NCI-H2196 treated with DMSO at 0.1 percent for 48 hours (cell line): ENCODE data around the gene UNC93A.

Experiments
- DNase-seq: peaks from one replicate; lab custom pipeline; 2025; ENCODE audit not compliant: unreplicated experiment; lab: John Stamatoyannopoulos, UW

The UNC93A gene

DNA sequence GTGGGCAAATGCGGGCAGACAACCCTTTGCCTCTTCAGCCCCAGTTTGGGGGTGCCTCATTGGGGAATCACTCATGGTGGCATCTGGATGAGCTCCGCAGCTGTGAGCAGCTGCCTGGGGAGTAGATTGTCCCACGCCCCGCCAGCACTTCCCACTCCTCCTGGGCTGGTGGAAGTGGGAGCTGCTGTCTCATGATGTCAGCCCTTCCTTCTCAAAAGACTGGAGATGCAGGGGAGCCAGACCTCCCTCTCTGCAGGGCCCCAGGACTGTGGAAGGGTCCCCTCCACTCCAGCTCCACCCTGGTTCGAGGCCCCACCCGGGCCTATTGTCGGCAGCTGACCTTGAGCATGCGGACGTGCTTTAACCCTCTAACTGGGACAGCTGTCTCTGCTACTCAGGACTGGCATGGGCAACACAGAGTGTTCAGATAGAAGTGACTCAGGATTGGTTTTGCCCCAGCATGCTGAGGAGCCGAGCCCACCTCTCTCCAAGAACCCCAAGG lies 2.0 kb downstream of the UNC93A start:
- no peak for DNase-seq

DNA sequence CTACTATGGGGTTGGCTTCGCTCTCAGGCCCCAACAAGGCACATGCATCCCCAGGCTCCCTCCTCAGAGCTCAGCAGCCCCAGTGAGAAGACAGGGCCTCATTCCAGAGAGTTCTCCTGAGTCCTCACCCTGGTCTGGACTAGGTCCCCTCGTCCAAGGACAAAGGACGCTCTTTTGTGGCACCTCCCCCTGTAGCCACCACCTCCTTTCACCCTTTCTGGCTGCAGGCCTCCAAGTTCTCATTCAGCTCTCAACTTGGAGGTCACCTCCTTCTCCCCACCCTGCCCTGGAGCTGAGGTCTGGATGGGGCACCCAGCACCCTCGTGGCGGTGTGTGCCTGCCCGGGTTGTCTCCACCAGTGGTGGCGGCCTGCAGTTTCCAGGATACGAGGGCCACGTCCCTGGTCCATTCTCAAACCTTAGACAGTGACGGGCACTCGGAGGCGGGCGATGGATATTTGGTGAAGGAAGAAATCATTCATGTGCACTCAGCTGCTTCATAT lies 2.5 kb downstream of the UNC93A start:
- DNase-seq: no peak

DNA sequence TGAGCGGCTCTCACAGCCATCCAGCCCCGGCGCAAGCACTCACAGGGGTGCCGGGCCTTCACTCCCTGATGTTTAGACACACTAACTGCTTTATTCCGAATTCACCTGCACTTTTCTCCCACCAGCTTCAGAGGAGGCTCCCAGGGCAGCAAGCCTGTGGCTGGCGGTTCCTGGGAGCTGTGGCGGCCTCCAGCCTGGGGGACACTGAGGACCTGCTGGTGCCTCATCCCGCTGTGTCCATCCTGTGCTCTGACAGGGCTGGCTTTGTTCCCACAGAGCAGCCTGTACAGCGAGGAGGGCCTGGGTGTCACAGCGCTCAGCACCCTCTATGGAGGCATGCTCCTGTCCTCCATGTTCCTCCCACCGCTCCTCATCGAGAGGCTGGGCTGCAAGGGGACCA lies 3.1 kb downstream of the UNC93A start:
- DNase-seq: no peak

DNA sequence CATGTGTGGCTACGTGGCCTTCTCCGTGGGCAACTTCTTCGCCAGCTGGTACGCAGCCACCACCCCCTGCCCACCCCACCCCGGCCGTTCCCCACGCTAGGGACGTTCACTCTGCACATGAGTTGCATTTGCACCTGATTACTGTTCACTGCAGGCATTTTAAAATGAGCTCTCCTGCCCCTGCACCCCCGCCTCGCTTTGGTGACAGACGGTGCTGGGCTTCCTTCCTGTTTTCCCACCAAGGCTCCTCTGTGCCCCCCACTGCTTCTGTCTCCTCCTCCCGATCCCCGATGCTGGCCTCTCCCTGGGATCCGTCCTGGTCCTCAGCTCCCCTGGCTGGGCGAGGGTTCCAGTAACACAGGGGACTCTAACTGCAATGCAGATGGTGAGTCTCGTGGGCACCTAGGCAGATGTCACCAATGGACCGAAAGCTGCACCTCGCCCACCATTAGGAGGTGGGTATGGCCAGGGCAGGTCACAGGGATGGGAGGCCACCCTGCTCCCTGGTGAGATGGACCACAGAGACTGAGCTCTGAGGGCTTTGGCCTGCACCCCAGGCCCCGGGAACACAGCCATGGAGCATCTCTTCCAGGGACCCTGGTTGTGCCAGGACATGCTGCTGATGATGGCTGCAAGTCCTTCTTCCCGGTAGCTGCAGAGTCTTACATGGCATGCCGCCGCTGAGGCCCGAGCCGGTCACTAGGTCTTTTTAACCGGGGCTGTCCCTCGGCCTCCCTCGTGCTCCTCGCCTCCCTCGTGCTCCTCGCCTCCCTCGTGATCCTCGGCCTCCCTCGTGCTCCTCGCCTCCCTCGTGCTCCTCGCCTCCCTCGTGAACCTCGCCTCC lies 3.8 kb downstream of the UNC93A start:
- no peak for DNase-seq

- no peak for DNase-seq
Observed at GRCh38 chr6:167295495-167296292, 4.6 kb downstream of the UNC93A start.

DNA sequence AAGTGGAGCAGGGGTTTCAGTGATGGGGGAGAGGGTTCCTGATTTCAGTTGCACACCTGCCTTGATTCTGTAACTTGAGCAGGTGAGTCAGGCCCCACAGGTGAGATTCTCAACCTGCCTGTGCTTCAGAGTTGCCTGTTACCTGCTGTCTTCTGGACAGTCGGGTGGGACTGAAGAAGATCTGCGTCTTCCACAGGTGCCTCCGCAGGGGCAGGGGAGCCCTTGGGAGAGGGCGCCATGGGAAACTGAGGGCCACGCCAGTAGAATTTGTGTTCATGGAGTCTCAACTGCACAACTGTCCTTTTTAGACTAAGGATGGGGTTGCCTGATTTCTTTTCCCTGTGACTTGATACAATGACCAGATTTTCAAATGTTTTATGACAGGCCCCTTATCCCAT lies 5.2 kb downstream of the UNC93A start:
- no peak for DNase-seq

DNA sequence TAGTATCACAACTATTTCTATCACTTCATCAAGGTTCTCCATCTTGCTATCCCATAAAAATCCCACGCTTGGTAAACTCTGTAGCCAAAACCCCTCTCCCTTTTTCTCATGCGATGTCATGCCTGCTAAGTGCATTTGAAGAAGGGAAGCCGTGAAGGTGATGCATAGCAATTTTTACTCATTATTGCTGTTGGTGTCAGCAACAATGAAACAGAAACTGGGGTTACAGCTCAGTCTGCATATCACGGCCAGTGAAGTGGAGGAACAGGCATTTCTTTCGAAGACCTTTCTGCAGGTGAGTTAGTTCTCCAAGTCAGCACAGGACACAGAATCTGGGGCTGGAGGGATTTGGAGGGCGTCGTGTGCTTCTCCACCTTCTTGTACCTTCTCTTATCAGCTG lies 5.8 kb downstream of the UNC93A start:
- DNase-seq: no peak

- no peak for DNase-seq
Observed at GRCh38 chr6:167298127-167298526, 7.0 kb downstream of the UNC93A start.

- no peak for DNase-seq
Observed at GRCh38 chr6:167299641-167300308, 8.7 kb downstream of the UNC93A start.

DNA sequence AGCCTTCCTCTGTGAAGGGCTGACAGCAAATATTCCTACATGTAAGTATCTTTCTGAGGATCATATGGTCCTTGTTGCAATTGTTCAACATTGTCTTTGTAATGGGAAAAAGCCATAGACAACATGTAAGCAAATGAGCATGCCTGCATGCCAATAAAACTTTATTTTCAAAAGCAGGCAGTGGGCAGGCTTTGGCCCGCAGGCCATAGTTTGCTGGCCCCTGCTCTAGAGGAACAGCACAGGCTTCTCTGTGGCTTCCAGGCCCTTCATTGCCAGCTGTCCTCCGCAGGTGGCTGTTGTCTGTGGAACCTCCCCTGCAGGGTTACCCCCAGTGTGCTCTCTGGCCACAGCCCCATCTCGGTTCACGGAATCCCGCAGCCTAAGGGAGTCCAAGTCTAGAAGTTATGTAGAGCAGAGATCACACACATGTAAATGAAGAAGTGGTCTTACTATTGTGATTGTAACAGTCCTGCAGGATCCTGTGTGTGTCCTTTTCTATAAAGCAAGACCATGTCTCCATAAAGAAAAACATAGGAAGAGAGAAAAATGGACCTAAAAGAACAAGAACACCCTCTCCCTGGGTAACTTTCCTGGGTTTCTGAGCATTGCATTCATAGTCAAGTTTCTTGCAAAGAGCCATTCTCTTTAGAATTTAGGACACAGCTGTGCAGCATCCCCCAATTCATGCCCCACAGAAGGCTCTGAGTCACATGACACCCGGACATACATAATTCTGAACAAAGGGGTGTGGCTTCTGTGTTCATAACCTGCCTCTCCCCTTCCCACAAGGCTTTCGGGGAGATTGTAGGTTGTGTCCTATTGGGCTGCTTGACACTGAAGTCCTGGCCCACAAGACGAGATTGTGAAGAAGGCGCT lies 10.0 kb downstream of the UNC93A start:
- no peak for DNase-seq

GRCh38 chr6:167302074-167302473 lies 11.0 kb downstream of the UNC93A start:
- no peak for DNase-seq

GRCh38 chr6:167302796-167303195 lies 11.7 kb downstream of the UNC93A start:
- DNase-seq: no peak

GRCh38 chr6:167303675-167304625 lies 12.8 kb downstream of the UNC93A start:
- DNase-seq: no peak

DNA sequence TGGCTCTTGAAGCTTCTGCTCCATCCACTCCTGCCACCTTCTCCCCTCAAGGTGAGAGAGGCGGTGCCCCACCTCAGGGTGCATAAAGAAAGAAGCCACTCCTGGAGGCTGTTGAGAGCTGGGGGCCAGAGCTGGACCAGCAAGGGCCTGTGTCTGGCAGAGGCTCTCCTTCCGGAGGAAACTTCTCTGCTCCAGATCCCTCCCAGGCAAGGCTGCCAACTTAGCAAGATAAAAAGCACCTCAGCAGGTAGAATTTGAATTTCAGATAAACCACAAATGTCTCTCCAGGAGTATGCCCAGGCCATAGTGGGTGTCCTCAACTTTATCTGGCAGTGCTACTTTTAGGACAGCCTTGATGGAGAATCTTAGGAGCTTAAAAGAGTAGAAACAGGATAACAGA lies 13.8 kb downstream of the UNC93A start:
- DNase-seq: no peak

DNA sequence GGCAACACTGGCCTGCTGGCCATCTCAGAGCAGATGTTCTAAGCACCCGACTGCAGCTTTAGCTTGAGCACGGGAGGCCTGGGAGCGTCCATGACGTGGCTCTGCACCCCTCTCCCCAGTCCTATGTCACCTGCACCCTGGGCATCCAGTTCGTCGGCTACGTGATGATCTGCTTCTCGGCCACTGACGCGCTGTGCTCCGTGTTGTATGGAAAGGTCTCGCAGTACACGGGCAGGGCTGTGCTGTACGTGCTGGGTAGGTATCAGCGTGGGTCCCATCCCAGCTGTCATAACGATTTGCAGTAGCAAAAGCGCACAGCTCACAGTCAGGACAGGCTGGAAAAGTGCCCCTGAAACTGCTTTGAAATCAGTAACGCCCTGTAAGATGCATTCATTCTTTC lies 14.7 kb downstream of the UNC93A start:
- no peak for DNase-seq

DNA sequence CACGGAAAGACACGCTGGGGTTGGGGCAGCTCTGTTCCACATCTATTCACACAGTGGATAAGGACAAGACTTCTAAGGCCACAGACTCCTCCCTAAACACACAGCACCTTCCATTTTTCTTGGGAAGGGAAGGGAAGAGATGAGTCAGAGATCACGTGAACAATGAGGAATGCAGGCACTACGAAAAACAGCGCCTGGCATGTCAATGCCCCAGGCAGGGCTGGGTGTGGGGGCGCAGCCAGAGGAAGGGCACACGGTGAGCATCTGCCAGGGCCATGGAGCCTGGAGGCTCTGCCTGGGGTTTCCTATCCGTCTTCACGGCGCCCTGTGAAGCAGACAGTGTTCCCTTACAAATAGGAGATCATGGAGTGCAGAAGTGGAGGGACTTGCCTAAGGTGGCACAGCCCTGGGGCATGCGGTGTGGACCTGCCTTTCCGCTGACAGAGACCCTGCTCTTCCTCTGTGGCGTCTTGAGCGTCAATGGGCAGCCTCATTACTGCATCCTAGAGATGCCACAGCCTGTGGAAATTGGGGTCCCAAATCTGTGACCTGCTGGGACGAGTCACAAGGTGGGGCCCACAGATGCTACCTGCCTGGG lies 15.4 kb downstream of the UNC93A start:
- no peak for DNase-seq

- no peak for DNase-seq
Observed at GRCh38 chr6:167307342-167307955, 16.3 kb downstream of the UNC93A start.

DNA sequence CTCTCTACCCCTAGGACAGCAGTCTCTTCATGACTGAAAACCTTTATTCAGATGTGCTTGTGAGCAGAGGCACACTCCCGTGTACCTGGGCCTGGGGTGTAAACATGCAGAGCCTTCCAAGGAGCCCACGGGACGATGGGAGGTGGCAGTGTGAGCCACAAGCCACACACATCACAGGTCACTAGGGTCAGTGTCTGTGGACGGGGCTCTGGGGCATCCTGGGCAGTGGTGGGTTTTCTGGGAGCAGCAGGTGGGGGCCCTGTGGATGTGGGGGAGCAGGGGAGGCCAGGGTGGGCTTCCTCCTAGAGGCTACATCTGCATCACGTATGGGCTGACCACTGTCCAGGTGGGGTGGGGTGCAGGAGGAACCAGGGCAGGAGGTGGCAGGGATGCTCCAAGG lies 17.1 kb downstream of the UNC93A start:
- no peak for DNase-seq
